ENCODE results near the gene SAV1. TPM values are rescaled to one million over a fixed set of nuclear protein-coding genes. Genes with fewer than 3 reads are reported as not detected.

SAV1 gene
- total and polyA plus RNA-seq, 2 of the 13 experiments (the other 11 are each of a cell fraction or from before 2014, with no cell fraction given): 7.3 to 8.2 TPM

DNA sequence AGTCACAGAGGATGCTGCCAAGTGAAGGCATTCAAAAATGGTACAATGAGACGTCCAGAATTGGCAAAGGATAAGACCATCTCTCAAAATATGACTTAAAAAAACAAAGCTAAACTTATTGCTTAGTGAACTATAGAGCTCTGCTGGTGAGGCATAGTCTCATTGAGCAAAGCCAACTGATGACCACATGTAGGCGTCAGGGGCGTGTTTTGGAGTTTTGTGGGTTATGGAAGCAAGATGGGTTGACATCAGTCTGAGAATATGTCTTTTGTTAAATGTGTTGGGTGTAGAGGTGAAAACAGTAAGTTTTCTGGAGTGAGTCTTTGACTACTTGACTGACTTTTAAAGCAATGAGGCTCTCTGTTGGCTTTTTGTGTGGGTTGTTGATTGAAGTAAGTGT lies 60.9 kb downstream of the SAV1 start:
- in situ Hi-C loops (cut with HindIII; ENCODE audit: extremely low pct_ligation_motif_present, low pct_unique_long_range_greater_than_20kb): no loop called here
- no TSS peak for BruUV-seq (replicated peaks)
- Histone ChIP-seq H3K4me1 (ENCODE audit: insufficient read depth, low read length) (peaks cover 7% of the 10 kb centered on the region), H3K4me2 (ENCODE audit: low read depth, low read length) (no peak overlapping the region), H3K79me2 (ENCODE audit: insufficient read depth, low read length) (no peaks in the 10 kb centered on the region), H3K9me3 (ENCODE audit: low read length) (no peaks in the 10 kb centered on the region), H4K20me1 (ENCODE audit: insufficient read depth, low read length) (no peaks in the 10 kb centered on the region), H3K27me3 (ENCODE audit: control insufficient read depth in 1 of 2, insufficient read depth in 2 of 2, low read length in 2 of 2) (no peaks in the 10 kb centered on the region), H3K27ac (ENCODE audit: extremely low read length, insufficient read depth, low read length) (no peak overlapping the region), H2AFZ (ENCODE audit: low read length) (no peak overlapping the region), H3K4me3 (replicated peaks in 1 of 3; ENCODE audit: insufficient read depth in 1 of 3, low read depth in 2 of 3, low read length in 3 of 3) (no peak overlapping the region), H3K36me3 (replicated peaks in 1 of 2; ENCODE audit: control insufficient read depth in 1 of 2, insufficient read depth in 2 of 2, low read length in 2 of 2) (no peaks in the 10 kb centered on the region), H3K9ac (ENCODE audit: insufficient read depth, low read depth, low read length) (no peak overlapping the region)
- no peak for DNase-seq (ENCODE audit: low spot score)
- ATAC-seq: no peak
- ChIA-PET POLR2A (no interaction called here), CTCF (ENCODE audit: low intra/inter-chr PET ratio, low total read pairs) (no interaction called here)
- WGBS (ENCODE audit: low lambda C conversion rate): 71% methylated on average over 3 of the region's 3 CpGs
- FAIRE-seq: no peak
- TF ChIP-seq, protein P1, sequence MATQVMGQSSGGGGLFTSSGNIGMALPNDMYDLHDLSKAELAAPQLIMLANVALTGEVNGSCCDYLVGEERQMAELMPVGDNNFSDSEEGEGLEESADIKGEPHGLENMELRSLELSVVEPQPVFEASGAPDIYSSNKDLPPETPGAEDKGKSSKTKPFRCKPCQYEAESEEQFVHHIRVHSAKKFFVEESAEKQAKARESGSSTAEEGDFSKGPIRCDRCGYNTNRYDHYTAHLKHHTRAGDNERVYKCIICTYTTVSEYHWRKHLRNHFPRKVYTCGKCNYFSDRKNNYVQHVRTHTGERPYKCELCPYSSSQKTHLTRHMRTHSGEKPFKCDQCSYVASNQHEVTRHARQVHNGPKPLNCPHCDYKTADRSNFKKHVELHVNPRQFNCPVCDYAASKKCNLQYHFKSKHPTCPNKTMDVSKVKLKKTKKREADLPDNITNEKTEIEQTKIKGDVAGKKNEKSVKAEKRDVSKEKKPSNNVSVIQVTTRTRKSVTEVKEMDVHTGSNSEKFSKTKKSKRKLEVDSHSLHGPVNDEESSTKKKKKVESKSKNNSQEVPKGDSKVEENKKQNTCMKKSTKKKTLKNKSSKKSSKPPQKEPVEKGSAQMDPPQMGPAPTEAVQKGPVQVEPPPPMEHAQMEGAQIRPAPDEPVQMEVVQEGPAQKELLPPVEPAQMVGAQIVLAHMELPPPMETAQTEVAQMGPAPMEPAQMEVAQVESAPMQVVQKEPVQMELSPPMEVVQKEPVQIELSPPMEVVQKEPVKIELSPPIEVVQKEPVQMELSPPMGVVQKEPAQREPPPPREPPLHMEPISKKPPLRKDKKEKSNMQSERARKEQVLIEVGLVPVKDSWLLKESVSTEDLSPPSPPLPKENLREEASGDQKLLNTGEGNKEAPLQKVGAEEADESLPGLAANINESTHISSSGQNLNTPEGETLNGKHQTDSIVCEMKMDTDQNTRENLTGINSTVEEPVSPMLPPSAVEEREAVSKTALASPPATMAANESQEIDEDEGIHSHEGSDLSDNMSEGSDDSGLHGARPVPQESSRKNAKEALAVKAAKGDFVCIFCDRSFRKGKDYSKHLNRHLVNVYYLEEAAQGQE (IDR thresholded peaks at IDR 0.05; ENCODE audit: borderline replicate concordance in 1 of 2, low read depth in 1 of 2, low read length in 2 of 2): no peak
- TF ChIP-seq ZNF709 (CRISPR knock-in tag; IDR thresholded peaks at IDR 0.05): no peak
- TF ChIP-seq, protein P2, sequence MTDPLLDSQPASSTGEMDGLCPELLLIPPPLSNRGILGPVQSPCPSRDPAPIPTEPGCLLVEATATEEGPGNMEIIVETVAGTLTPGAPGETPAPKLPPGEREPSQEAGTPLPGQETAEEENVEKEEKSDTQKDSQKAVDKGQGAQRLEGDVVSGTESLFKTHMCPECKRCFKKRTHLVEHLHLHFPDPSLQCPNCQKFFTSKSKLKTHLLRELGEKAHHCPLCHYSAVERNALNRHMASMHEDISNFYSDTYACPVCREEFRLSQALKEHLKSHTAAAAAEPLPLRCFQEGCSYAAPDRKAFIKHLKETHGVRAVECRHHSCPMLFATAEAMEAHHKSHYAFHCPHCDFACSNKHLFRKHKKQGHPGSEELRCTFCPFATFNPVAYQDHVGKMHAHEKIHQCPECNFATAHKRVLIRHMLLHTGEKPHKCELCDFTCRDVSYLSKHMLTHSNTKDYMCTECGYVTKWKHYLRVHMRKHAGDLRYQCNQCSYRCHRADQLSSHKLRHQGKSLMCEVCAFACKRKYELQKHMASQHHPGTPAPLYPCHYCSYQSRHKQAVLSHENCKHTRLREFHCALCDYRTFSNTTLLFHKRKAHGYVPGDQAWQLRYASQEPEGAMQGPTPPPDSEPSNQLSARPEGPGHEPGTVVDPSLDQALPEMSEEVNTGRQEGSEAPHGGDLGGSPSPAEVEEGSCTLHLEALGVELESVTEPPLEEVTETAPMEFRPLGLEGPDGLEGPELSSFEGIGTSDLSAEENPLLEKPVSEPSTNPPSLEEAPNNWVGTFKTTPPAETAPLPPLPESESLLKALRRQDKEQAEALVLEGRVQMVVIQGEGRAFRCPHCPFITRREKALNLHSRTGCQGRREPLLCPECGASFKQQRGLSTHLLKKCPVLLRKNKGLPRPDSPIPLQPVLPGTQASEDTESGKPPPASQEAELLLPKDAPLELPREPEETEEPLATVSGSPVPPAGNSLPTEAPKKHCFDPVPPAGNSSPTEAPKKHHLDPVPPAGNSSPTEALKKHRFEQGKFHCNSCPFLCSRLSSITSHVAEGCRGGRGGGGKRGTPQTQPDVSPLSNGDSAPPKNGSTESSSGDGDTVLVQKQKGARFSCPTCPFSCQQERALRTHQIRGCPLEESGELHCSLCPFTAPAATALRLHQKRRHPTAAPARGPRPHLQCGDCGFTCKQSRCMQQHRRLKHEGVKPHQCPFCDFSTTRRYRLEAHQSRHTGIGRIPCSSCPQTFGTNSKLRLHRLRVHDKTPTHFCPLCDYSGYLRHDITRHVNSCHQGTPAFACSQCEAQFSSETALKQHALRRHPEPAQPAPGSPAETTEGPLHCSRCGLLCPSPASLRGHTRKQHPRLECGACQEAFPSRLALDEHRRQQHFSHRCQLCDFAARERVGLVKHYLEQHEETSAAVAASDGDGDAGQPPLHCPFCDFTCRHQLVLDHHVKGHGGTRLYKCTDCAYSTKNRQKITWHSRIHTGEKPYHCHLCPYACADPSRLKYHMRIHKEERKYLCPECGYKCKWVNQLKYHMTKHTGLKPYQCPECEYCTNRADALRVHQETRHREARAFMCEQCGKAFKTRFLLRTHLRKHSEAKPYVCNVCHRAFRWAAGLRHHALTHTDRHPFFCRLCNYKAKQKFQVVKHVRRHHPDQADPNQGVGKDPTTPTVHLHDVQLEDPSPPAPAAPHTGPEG (CRISPR knock-in tag; IDR thresholded peaks at IDR 0.05): no peak
- no peak for TF ChIP-seq ZNF564 (CRISPR knock-in tag; IDR thresholded peaks at IDR 0.05)
- intact Hi-C loops (cut with micrococcal nuclease; ENCODE audit: unreplicated experiment): loop anchor here (10.0 kb wide), 1 partner anchor 258 kb away; no protein-coding TSS in a partner anchor
